NCI-H1694 (cell line): ENCODE results near the gene ZNF444.
"Not testable (repeated sequence)": the region's sequence is repeated elsewhere in the genome, so short reads cannot be mapped to it uniquely, and the experiment has no call there.

ENCODE experiments used
- DNase-seq: peaks from one replicate; lab custom pipeline; 2025; lab: John Stamatoyannopoulos, UW

Gene ZNF444

GRCh38 chr19:56140583-56141416 is at the start of gene ZNF444:
TSS of gene ZNF444 (plus strand) at chr19:56141287. CDS start at chr19:56146912, 5,625 bp downstream.
- DNase-seq: peak; percentile 100

- no peak for DNase-seq
These were observed 49.1 kb upstream of the ZNF444 start for GRCh38 chr19:56091751-56092546.

GRCh38 chr19:56092685-56093631 is 48.1 kb upstream of the ZNF444 start:
- no peak for DNase-seq

- no peak for DNase-seq
These were observed 46.6 kb upstream of the ZNF444 start for GRCh38 chr19:56094449-56094848.

DNA sequence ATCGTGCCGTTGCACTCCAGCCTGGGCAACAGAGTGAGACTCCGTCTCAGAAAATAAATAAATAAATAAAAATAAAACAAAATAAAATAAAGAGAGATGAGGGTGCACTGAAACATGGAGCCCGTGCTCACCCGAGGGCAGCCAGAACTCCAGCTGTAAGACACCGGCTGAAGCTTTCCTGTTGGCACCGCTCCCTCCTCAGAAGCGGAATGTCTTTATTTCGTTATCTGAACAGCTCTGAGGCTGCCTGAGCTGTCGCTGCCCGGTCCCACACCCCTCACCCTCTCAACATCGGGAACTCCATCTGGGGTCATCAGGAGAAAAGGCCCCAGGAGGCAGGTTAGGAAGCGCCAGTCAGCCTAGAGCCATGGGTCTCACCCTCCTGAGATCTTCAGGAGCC is 44.4 kb upstream of the ZNF444 start:
- no peak for DNase-seq

GRCh38 chr19:56097306-56097705 is 43.8 kb upstream of the ZNF444 start:
- DNase-seq: no peak

DNA sequence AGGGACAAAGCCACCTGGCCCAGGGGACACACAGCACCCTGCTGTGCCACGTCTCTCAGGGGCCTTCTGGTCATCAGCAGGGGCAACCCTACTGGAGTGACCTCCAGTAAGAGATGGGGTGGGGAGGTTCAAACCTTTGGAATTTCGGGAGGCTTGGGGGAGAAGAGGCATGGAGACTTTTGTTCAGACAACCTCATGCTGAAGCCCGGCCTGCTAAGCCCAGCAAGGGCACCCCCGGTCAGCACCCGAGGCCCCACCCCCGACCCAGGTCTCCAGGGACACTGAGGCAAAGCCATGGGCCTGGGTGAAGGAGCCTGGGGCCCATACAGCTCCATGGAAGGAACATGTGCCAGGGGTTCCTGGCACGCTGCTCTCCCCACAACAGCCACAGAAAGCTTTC is 43.3 kb upstream of the ZNF444 start:
- DNase-seq: no peak

DNA sequence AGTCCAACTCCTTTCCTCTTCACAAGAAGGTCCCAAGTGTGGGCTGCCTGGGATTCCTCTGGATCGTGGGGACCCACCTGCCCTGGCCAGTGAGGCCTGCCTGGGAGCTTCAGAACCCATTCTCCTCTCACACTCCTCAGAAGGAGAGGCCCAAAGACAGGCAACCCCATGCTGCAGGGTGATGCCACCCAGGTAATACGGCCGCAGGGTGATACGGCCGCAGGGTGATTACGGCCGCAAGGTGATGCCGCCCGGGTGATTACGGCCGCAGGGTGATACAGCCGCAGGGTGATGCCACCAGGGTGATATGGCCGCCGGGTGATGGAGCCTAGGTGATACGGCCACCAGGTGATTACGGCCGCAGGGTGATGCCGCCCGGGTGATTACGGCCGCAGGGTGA is 42.9 kb upstream of the ZNF444 start:
- DNase-seq: not testable (repeated sequence)

DNA sequence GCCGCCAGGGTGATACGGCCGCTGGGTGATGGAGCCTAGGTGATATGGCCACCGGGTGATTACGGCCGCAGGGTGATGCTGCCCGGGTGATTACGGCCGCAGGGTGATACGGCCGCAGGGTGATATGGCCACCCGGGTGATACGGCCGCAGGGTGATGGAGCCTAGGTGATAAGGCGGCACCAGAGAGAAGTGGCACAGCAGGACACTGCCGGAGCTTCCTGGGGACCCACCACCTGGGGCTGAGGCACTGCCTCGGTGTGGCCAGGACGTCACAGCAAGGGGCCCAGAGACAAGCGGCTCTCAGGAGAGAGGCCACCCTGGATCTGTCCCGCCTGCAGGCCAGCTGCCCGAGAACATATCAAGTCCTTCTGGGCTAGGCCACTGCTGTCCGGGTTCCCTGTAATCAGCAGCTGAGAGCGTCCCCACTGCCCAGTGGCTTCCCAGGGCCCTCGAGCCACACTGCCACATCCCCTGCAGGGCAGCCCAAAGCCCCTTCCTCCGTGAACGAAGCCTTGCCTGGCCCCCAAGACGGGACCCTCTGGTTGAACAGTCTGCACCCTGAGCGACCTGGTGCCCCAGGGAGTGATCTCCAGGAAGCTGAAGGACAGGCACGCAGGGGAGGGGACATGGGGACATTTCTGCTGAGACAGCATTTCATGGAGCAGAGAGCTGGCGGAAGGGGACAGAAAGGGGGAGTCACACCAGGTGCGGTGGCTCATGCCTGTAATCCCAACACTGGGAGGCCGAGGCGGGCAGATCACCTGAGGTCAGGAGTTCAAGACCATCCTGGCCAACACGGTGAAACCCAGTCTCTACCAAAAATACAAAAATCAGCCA is 42.1 kb upstream of the ZNF444 start:
- DNase-seq: no peak

DNA sequence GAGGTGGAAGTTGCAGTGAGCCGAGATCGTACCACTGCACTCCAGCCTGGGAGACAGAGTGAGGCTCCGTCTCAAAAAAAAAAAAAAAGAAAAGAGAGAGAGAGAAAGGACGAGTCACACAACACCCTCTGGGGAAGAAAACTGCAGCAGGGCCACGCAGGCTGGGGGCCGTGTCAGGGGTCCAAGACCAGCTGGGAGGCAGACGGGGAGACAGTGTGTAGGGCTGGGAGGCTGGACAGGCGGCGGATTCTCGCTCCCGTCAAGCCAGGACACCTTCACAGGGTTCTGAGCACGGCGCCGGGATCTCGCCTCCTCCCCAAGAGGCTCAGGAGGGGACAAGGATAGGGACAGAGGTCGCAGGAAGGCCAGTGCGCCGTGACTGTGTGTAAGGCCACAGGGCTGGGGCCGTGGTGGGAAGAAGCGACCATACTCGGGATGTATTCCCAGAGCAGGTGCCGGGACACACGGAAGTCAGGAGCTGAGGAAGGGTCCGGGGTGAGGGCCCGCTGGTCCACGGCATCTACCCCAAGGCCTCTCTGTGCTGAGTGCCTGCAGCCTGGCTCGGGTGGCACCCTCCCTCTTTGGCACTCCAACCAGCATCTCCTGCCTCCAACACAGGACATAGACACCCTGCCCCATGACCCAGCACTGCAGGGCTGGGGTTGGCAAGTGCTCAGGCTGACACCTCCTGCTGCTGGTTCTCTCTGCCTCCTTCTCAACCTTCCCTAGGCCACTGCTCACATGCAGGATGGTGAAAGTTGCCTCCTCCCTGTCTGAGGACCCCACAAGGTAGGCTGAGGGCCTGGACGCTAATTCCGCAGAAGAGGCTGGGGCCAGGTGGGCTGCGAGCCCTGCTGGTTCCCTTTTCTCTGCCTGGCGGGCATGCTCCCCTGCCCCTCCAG is 41.2 kb upstream of the ZNF444 start:
- no peak for DNase-seq

DNA sequence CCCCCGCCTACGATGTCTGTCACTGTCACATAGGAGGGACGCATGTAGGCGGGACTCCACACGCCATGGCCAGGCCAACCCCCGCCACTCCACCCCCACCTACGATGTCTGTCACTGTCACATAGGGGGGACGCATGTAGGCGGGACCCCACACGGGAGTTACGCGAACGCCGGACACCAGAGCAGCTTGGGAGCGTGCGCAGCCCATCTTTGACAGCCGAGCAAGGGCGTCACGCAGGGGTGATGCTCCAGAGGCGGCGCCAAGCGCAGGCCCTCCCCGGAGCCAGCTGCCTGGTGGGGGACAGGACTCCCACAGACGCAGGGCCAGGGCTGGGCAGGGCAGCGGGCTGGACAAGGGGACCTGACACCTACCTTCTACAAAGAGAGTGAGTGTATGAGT is 40.0 kb upstream of the ZNF444 start:
- DNase-seq: no peak

- DNase-seq: no peak
These were observed 39.1 kb upstream of the ZNF444 start for GRCh38 chr19:56101746-56102535.

- DNase-seq: no peak
These were observed 38.0 kb upstream of the ZNF444 start for GRCh38 chr19:56103027-56103614.

- no peak for DNase-seq
These were observed 36.7 kb upstream of the ZNF444 start for GRCh38 chr19:56104423-56104822.

DNA sequence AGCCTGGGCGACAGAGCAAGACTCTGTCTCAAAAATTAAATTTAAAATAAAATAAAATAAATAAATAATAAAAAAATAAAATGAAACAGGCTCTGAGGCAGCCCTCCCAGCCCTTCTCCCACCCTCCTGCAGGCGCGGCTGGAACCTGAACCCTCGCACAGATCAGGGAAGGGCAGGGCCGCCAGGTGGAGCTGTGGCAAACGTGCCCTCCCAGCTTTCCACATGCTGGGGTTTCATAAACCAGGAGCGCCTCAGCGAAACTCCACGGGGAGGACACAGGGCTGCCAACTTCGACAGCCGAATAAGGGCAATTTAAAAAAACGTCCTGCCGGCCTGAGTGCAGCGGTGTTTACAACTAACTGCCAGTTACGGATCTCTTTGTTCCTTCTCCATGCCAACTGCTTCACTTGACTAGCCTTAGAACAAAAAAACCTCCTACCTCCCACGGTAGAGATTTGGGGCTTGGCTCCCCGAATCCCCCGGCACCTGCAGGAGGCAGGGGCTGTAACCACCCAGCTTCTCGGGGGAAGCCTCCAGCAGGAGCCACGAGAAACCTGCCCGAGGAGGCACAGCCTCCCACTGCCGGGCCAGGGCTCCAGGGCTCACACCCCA is 35.9 kb upstream of the ZNF444 start:
- peak; percentile 74 for DNase-seq

- DNase-seq: not testable (repeated sequence)
These were observed 35.2 kb upstream of the ZNF444 start for GRCh38 chr19:56105831-56106396.

- DNase-seq: no peak
These were observed 34.7 kb upstream of the ZNF444 start for GRCh38 chr19:56106397-56106849.

DNA sequence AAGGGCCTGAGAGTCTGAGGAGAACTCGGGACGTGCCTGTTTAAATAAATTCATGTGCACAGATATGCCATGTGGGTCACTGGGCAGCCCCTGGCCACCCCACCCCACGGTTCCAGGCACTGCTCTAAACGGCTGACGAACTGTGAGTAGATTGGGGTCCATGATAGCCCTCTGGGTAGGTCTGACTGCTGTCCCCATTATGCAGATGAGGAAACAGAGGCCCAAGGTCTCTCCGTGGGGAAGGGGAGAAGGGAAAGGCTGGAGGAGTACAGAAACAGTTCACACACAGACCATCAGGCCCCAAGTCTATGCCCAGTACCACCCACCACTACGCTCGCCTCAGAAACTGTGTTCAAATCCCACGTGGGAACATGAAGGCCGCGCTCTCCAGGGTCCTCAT is 34.1 kb upstream of the ZNF444 start:
- DNase-seq: no peak
